Endodermal cell (in vitro differentiated cells): ENCODE measurements around the gene ZNF281. TPM values are rescaled to one million over a fixed set of nuclear protein-coding genes. Genes with fewer than 3 reads are reported as not detected.
A peak's percentile ranks its signal among the peaks of the same experiment; 100 is the strongest.

Experiments used
- DNase-seq: peaks from one replicate; pipeline ENCODE4 v3.0.0-alpha.2; 2017
- H3K27ac ChIP-seq: 2 replicates; pipeline ENCODE4 v1.5.1; 2013; ENCODE audit warnings: mild to moderate bottlenecking, low read depth, low read length, moderate library complexity
- H3K27me3 ChIP-seq: 2 replicates; pipeline ENCODE4 v1.6.1; 2013; ENCODE audit warnings: mild to moderate bottlenecking, low read length, moderate library complexity; ENCODE audit not compliant: insufficient read depth, control insufficient read depth, poor library complexity, severe bottlenecking
- H3K36me3 ChIP-seq: 2 replicates; pipeline ENCODE4 v1.7.0; 2013; ENCODE audit warnings: mild to moderate bottlenecking, low read length, moderate library complexity; ENCODE audit not compliant: control insufficient read depth, insufficient read depth
- H3K4me1 ChIP-seq: one replicate; pipeline ENCODE4 v1.7.0; 2013; ENCODE audit warnings: low read length; ENCODE audit not compliant: control insufficient read depth, insufficient read depth
- H3K4me3 ChIP-seq: 2 replicates; pipeline ENCODE4 v1.5.1; 2013; ENCODE audit warnings: mild to moderate bottlenecking, low read length, moderate library complexity
- H3K9ac ChIP-seq: 2 replicates; pipeline ENCODE4 v1.6.1; 2013; ENCODE audit warnings: mild to moderate bottlenecking, low read length, moderate library complexity; ENCODE audit not compliant: poor library complexity, severe bottlenecking; ENCODE audit errors: extremely low read depth
- H3K9me3 ChIP-seq: 2 replicates; pipeline ENCODE4 v1.6.1; 2013; ENCODE audit warnings: mild to moderate bottlenecking, low read length, moderate library complexity; ENCODE audit not compliant: control insufficient read depth
- H3K27ac Mint-ChIP-seq: 2 replicates; pipeline ENCODE4 v1.8.0; 2020; ENCODE audit warnings: mixed read lengths
- H3K27me3 Mint-ChIP-seq: 2 replicates; pipeline ENCODE4 v1.8.0; 2021; ENCODE audit warnings: mild to moderate bottlenecking, mixed read lengths; ENCODE audit not compliant: insufficient read depth
- H3K36me3 Mint-ChIP-seq: 2 replicates; pipeline ENCODE4 v1.8.0; 2020; ENCODE audit warnings: low read depth, mixed read lengths
- H3K4me1 Mint-ChIP-seq: 2 replicates; pipeline ENCODE4 v1.8.0; 2020; ENCODE audit warnings: mixed read lengths
- H3K4me3 Mint-ChIP-seq: 2 replicates; pipeline ENCODE4 v1.8.0; 2020; ENCODE audit warnings: mild to moderate bottlenecking, moderate library complexity, mixed read lengths
- H3K9me3 Mint-ChIP-seq: 2 replicates; pipeline ENCODE4 v1.8.0; 2020; ENCODE audit warnings: mild to moderate bottlenecking, mixed read lengths
- WGBS, 2 experiments: methylation state at CpG; one replicate each; pipeline versions ENCODE4 v1.1.5 to v1.1.7; 2013; ENCODE audit warnings: missing lambda C conversion rate in 2 of 2, mixed read lengths in 1 of 2; ENCODE audit not compliant: insufficient coverage in 1 of 2, insufficient read length in 1 of 2; 5-methylcytosine and 5-hydroxymethylcytosine counted together
- long read RNA-seq, 4 experiments: library from polyadenylated mRNA in 2 of 4; library from RNA in 1 of 4; library from capped mRNA in 1 of 4; stranded (forward) in 3 of 4; unstranded in 1 of 4; transcript quantifications; one replicate each; pipeline ENCODE4 v2.0.0, GENCODE V29; 2020 to 2021; ENCODE audit warnings: inconsistent platforms in 1 of 4
- polyA plus RNA-seq, 2 experiments: library from polyadenylated mRNA; stranded (reverse); fragments of 50-300 nt; gene quantifications; one replicate each; pipeline ENCODE4 v1.2.3, GENCODE V29; 2013
- total RNA-seq, 2 donors: library from RNA; stranded (reverse); fragmentation: NEBNext Ultra II Directional in 1 of 2; extraction: Animal tissue kit (Norgen Biotek cat#: 25700) in 1 of 2; gene quantifications; 2 replicates in 1 of 2; 3 replicates in 1 of 2; pipeline ENCODE4 v1.2.1, GENCODE V29; 2021
- TF ChIP-seq, protein P1 (sequence below): fragments of 200-600 bp; sonication (generic); conservative IDR thresholded peaks from 2 replicates; pipeline ENCODE4 v1.5.0; 2021; ENCODE audit warnings: antibody characterized with exemption, mild to moderate bottlenecking

The ZNF281 gene, protein sequence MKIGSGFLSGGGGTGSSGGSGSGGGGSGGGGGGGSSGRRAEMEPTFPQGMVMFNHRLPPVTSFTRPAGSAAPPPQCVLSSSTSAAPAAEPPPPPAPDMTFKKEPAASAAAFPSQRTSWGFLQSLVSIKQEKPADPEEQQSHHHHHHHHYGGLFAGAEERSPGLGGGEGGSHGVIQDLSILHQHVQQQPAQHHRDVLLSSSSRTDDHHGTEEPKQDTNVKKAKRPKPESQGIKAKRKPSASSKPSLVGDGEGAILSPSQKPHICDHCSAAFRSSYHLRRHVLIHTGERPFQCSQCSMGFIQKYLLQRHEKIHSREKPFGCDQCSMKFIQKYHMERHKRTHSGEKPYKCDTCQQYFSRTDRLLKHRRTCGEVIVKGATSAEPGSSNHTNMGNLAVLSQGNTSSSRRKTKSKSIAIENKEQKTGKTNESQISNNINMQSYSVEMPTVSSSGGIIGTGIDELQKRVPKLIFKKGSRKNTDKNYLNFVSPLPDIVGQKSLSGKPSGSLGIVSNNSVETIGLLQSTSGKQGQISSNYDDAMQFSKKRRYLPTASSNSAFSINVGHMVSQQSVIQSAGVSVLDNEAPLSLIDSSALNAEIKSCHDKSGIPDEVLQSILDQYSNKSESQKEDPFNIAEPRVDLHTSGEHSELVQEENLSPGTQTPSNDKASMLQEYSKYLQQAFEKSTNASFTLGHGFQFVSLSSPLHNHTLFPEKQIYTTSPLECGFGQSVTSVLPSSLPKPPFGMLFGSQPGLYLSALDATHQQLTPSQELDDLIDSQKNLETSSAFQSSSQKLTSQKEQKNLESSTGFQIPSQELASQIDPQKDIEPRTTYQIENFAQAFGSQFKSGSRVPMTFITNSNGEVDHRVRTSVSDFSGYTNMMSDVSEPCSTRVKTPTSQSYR
- total RNA-seq = 10 to 100 TPM; 51.7 to 61.1 TPM
- 35.6 TPM for polyA plus RNA-seq (2013, experiment 1 of 2)
- 33.7 TPM for polyA plus RNA-seq (2013, experiment 2 of 2)
- long read RNA-seq, experiment 1, full-length matches to known transcripts = 5 of 26 reads
- long read RNA-seq, experiment 1, partial matches to known transcripts = 0 of 26 reads
- long read RNA-seq, experiment 1, other reads (novel, unspliced or antisense) = 21 of 26 reads
- long read RNA-seq, experiment 2, full-length matches to known transcripts = 47 of 62 reads
- long read RNA-seq, experiment 2, partial matches to known transcripts = 0 of 62 reads
- long read RNA-seq, experiment 2, other reads (novel, unspliced or antisense) = 15 of 62 reads
- long read RNA-seq, experiment 3, full-length matches to known transcripts = 159 of 199 reads
- long read RNA-seq, experiment 3, partial matches to known transcripts = 0 of 199 reads
- long read RNA-seq, experiment 3, other reads (novel, unspliced or antisense) = 40 of 199 reads
- long read RNA-seq, experiment 4, partial matches to known transcripts = 0 of 7 reads
- long read RNA-seq, experiment 4, other reads (novel, unspliced or antisense) = 4 of 7 reads

DNA sequence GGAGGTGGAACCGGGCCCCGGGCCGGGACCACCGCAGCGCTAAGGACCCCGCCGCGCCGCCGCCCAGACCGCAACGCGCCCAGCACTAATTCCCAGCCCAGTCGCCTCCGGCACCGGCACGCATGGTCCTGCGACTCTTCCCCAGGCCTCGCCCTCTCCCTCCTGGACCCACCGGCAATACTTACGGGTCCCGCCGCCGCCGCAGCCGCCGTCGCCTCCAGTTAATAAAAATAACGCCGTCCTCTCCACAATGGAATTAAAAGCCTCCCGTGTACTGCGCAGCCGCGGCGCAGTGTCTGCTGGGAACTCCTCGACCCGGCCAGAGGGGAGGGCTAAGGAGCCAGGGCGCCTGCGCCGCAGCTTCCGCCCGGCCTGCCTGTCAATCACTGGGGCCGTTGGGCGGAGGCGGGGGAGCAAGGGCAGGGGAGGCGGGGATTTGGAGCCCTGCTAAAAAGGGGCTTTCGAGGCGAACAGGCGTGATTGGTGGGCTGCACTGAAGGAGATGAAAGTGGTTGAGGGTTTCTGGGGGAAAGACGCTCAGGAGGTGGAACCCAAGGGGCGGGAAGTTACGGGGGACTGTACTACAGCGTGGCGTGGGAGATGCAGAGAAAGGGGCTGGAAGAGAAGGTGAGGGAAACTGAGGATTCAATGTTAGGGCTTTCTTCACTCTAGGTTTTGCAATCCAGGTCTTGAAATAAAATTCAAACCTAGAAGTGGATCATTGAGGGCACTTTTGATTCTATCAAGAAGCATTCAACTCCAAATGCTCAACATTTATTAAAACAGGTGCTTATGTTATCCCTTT lies at the start of gene ZNF281:
ZNF281 (minus strand) TSS at position 276 of the 805 bp plus-strand sequence. CDS start 331 bp downstream, outside the sequence.
- Mint-ChIP-seq H3K9me3 (no peaks in the 10 kb centered on the region), H3K36me3 (peaks cover 41% of the 10 kb centered on the region), H3K27me3 (no peaks in the 10 kb centered on the region), H3K4me1 (peaks cover 50% of the 10 kb centered on the region), H3K27ac (peak within 1 kb of the TSS; percentile 92), H3K4me3 (peak within 1 kb of the TSS; percentile 91)
- peak; percentile 99 for DNase-seq
- Histone ChIP-seq H3K4me3 (peak within 1 kb of the TSS; percentile 93), H3K36me3 (peaks cover 41% of the 10 kb centered on the region), H3K27me3 (no peaks in the 10 kb centered on the region), H3K27ac (peak within 1 kb of the TSS; percentile 75), H3K9ac (peak within 1 kb of the TSS; percentile 76), H3K9me3 (no peaks in the 10 kb centered on the region), H3K4me1 (no peaks in the 10 kb centered on the region)
- TF ChIP-seq, protein P1, sequence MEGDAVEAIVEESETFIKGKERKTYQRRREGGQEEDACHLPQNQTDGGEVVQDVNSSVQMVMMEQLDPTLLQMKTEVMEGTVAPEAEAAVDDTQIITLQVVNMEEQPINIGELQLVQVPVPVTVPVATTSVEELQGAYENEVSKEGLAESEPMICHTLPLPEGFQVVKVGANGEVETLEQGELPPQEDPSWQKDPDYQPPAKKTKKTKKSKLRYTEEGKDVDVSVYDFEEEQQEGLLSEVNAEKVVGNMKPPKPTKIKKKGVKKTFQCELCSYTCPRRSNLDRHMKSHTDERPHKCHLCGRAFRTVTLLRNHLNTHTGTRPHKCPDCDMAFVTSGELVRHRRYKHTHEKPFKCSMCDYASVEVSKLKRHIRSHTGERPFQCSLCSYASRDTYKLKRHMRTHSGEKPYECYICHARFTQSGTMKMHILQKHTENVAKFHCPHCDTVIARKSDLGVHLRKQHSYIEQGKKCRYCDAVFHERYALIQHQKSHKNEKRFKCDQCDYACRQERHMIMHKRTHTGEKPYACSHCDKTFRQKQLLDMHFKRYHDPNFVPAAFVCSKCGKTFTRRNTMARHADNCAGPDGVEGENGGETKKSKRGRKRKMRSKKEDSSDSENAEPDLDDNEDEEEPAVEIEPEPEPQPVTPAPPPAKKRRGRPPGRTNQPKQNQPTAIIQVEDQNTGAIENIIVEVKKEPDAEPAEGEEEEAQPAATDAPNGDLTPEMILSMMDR = no peak
- 0 to 2% methylated on average over 14 to 54 of the region's 54 CpGs for WGBS, 2 experiments

DNA sequence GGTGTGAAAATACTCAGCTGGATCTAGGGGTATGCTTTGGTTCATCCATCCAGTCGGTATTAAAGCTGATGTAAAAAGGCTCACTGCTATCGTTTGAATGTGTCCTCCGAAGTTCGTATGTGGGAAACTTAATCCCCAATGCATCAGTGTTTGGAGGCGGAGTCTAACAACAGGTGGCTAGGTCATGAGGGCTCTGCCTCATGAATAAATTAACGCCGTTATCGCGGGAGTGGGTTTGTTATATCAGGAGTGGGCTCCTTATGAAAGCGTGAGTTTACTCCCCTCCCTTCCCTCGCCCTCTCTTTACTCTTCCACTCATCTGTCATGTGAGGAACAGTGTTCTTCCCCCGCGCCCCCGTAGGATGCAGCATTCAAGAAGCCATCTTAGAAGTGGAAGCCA lies 48.9 kb upstream of the ZNF281 start:
- Histone ChIP-seq H3K36me3 (peaks cover 4% of the 10 kb centered on the region), H3K9me3 (no peaks in the 10 kb centered on the region), H3K27me3 (no peaks in the 10 kb centered on the region), H3K27ac (no peak overlapping the region), H3K9ac (no peak overlapping the region), H3K4me1 (no peaks in the 10 kb centered on the region), H3K4me3 (no peak overlapping the region)
- Mint-ChIP-seq H3K9me3 (no peaks in the 10 kb centered on the region), H3K36me3 (peaks cover 35% of the 10 kb centered on the region), H3K27ac (no peak overlapping the region), H3K4me3 (no peak overlapping the region), H3K4me1 (peaks cover 3% of the 10 kb centered on the region), H3K27me3 (no peaks in the 10 kb centered on the region)
- DNase-seq = no peak
- 96 to 98% methylated on average over 5 to 14 of the region's 14 CpGs for WGBS, 2 experiments
- TF ChIP-seq, protein P1 = no peak
